Suppressor macrophage treated with lipopolysaccharide for 1 hour (primary cell): ENCODE measurements around the gene HHAT.
A peak's percentile ranks its signal among the peaks of the same experiment; 100 is the strongest.

Experiments
- DNase-seq, 3 donors: peaks; one replicate each; pipeline ENCODE4 v3.0.0-alpha.2; 2020 to 2022

HHAT gene

GRCh38 chr1:210558302-210558701 is 229.6 kb downstream of the HHAT start:
- DNase-seq, result no peak

- no peak for DNase-seq
Measured at GRCh38 chr1:210565306-210565705, 236.6 kb downstream of the HHAT start.

GRCh38 chr1:210568631-210569030 is 239.9 kb downstream of the HHAT start:
- no peak for DNase-seq

GRCh38 chr1:210570116-210570515 is 241.4 kb downstream of the HHAT start:
- no peak for DNase-seq

GRCh38 chr1:210571356-210572284 is 242.9 kb downstream of the HHAT start:
- no peak for DNase-seq

DNA sequence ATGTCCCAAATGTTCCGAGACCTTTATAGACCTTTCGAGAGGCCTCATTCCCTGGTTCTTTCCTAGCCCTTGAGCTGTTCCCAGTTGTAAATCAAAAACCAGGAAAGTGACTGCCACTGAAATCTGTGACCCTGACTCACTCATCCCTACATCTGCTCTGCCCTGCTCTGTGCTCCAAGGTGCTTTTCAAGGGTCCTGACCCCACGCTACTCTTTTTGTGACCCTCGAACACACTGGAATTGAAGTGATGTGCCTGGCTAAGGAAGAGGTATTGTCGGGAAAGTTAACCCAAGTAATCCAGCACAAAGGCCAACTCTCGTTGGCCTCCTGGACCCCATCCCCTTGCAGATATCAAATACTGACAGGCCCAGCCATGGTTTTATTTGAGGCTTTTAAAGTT is 244.4 kb downstream of the HHAT start:
- DNase-seq, result no peak

GRCh38 chr1:210582205-210582970 is 253.7 kb downstream of the HHAT start:
- no peak for DNase-seq

DNA sequence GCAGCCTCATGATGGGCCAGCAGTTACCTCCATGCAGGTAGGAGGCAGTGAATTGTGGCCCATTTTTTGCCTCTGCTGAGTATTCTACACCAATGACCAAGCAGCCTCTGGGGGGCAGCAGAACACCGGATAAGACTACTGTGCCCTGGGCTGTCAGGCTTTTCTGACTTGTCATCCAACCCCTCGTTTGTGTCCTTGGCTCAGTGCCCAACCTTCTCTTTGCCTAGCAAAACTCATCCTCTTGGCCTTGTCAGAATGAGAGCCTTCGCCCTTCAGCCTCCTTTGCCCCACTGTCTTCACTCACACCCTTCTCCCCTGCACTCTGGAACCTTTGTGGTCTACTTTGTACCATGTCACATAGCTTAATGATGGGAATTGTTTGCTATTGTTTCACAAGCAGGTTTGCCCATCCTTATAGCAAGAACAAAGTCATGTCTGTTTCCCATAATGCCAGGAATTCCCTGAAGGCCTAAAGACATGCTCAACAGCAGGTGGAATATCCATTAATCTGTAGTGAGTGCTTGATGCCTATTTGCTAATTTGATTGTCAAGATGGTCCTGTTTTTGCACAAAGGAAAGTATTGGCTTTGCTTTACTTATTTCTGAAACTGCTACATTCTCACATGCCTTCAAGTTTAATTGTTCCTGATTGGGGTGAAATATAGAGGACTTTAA is 255.9 kb downstream of the HHAT start:
- peak; percentile 74 to 87 (median 82) for DNase-seq

DNA sequence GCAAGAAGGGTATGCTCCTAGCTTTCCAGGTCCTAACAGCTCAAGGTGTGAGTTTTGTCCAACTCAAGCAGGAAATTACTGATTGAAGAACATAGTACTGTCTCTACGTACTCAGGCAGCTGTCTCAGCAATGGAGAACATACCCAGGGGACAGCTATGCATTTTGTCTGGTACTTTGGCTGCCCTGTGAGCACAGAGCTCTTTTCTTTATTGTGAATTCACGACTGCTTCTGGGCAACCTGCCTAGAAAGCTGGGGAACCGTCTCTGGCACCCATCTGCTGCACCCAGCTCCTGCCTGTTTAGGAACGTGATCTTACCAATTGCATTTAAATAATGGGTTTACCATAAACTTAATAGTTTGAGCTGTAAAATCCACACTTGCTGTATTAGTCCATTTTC is 258.1 kb downstream of the HHAT start:
- no peak for DNase-seq

DNA sequence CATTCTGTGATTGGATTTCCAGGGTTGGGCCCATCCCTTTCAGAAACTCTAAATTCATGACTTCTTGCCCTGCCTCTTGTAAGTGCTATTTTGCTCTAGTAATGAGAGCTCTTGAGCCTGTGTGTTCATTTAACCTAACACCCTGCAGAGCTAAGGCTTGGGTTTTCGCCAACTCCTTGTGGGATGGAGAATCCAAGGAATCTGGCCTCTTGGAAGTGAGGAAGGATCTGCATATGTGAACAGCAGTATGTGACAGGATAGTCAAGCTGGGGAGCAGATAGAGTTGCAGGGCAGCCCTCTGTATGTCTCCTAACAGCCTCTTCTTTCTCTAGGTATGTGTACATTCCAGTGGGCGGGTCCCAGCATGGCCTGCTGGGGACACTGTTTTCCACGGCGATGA is 258.9 kb downstream of the HHAT start:
- no peak for DNase-seq

DNA sequence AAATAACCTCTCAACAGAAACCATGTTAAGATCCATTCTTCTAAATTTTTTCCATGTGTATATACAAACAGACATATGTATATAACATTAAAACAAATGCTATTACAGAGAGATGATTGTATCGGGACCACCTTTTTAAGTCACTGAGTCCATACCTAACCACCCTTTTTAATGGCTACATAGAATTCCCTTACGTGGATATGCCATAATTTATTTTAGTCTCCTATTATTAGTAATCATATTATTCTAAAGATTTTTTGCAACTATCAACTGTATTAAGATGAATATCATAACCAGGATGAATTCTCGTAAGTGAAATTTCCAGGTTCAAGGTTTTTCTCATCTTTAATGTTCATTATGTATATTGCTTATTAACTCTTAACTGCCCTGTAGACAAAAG is 259.7 kb downstream of the HHAT start:
- no peak for DNase-seq

DNA sequence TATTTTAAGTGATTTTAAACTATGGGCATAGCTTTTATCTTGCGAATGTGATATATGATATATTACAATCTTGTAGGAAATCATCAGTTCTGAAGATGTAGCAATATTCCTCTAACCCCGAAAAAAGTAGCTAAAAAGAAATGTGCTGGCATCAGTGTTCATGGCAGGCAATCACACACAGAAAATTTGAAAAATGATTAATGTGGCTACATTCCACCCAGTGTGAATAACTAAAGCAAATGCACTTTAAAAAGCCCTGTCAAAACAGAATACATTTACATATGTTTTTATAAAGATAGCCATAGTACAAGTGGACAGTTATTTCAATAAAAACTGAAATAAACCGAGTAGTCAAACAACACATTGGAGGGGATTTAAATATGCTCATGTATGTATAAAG is 260.2 kb downstream of the HHAT start:
- no peak for DNase-seq

GRCh38 chr1:210591214-210591613 is 262.5 kb downstream of the HHAT start:
- no peak for DNase-seq

DNA sequence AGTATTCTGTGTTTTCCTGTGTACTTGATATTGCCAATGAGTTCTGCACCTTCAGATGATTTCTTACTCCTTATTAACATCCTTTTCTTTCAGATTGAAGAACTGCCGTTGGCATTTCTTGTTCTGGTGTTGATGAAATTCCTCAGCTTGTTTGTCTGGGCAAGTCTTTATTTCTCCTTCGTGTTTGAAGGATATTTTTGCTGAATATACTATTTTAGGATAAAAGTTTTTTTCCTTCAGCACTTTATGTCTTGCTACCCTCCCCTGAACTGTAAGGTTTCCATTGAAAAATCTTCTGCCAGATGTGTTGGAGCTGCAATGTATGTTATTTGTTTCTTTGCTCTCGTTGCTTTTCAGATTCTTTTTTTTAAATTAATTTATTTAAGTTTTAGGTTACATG is 265.9 kb downstream of the HHAT start:
- DNase-seq, result no peak

- DNase-seq, result no peak
Measured at GRCh38 chr1:210596641-210597040, 267.9 kb downstream of the HHAT start.

GRCh38 chr1:210597555-210598134 is 268.9 kb downstream of the HHAT start:
- peak; percentile 77 to 86 (median 80) for DNase-seq

DNA sequence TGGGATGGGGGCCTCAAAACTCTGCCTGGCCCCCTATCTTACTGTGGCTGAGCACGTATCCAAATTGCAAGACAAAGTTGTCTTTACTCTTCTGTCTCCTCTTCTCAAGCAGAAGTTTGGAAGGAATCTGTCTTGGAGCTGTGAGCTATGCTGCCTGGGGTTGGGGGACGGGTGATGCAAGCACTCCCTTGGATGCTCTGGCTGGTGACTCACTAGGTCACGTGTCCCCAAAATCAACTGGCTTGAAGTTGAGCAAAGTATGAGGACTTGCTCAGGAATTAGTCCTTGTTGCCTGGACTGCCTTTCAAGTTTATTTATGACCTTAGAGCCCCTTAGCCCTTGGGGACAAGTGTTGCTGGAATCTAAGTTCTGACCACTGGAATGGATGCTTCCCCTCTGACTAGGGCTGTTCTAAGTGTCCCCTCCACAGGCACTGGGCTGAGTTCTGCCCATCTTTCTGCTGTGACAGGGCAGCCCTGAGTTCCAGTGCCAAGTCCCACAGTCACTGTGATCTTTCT is 269.5 kb downstream of the HHAT start:
- peak; percentile 70 to 73 (median 70) for DNase-seq

GRCh38 chr1:210600421-210601159 is 271.9 kb downstream of the HHAT start:
- no peak for DNase-seq

GRCh38 chr1:210603123-210603522 is 274.4 kb downstream of the HHAT start:
- no peak for DNase-seq

DNA sequence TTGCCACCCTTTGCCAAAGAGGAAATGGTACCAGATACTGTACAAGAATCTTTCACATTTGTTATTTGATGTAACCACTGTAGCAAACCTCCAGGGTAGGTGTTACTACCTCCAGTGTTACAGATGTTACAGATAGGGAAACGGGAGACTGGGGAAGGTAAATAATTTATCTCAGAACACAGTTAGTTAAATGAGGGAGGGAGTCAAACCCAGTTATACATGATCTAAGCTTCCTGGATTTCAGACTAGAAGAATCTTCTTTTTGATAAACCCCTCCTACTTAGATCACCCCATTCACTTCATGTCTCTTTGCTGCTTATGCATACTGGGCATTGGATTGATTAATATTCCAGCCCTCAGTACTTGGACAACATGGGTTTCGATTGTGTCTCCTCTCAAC is 276.4 kb downstream of the HHAT start:
- DNase-seq, result no peak

DNA sequence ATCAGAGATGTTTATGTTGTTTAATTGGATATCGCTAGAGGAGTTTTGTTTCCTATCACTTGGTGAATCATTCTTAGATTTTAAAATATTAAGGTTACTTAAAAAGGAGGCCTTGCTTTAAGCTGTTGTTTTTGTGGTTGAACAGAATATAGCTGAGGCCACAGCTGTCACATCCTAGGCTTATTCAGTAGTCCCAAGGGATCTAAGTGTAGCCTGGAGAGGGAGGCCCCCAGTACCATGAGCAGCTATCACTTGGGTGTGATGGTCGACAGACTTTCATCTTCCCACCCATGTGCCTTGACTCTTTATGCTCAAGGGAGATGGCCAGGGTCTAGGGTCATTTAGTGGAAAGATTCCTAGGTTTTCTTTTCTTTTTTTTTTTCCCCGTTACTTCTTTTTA is 278.7 kb downstream of the HHAT start:
- no peak for DNase-seq

DNA sequence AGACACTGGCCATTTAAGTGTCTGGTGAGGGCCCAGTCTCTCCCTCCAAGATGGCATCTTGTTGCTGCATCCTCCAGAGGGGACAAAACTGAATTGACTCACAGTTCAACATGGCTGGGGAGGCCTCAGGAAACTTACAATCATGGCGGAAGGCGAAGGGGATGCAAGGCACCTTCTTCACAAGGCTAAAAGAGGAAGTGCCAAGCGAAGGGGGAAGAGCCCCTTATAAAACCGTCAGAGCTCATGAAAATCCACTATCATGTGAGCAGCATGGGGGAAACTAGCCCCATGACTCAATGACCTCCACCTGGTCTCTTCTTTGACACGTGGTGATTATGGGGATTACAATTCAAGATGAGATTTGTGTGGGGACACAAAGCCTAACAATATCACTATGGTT is 280.1 kb downstream of the HHAT start:
- DNase-seq, result no peak
